Right lobe of liver (tissue), 4 donors: ENCODE measurements around the gene AQP7.

ENCODE experiments used
- CTCF ChIP-seq, 4 donors: fragments of 200-600 bp in 3 of 4; fragments of 450-650 bp in 1 of 4; IDR thresholded peaks; one replicate each; pipeline versions ENCODE4 v1.5.1 to v1.8.0; 2016 to 2022; ENCODE audit warnings: antibody characterized with exemption in 4 of 4, mild to moderate bottlenecking in 2 of 4
- POLR2A ChIP-seq: fragments of 450-650 bp; IDR thresholded peaks from one replicate; pipeline ENCODE4 v1.6.1; 2017; ENCODE audit warnings: antibody characterized with exemption, mild to moderate bottlenecking
- donor health status: DM: no; HTN: no; CAD: no.
- donor health status: DM: no; HTN: no; CAD: no.
- donor health status: DM: no; HTN: yes; CAD: no.

- TF ChIP-seq CTCF (IDR thresholded peaks at IDR 0.05) (no peak), POLR2A (no peak)
These were observed 43.2 kb upstream of the AQP7 start for GRCh38 chr9:33445389-33446239.
